Chondrocyte (in vitro differentiated cells): Measurements from ENCODE around the gene RAB11FIP4. TPM values are rescaled to one million over a fixed set of nuclear protein-coding genes. Genes with fewer than 3 reads are reported as not detected.

Experiments used
- DNase-seq: peaks from one replicate; pipeline ENCODE4 v3.0.0; 2021; ENCODE audit warnings: mixed read lengths, low spot score
- H3K27ac Mint-ChIP-seq: one replicate; pipeline ENCODE4 v1.8.0; 2021; ENCODE audit warnings: mild to moderate bottlenecking, moderate library complexity, mixed read lengths; ENCODE audit not compliant: unreplicated experiment
- H3K27me3 Mint-ChIP-seq: 2 replicates; pipeline ENCODE4 v1.8.0; 2021; ENCODE audit warnings: low read depth, mixed read lengths
- H3K36me3 Mint-ChIP-seq: 2 replicates; pipeline ENCODE4 v1.8.0; 2021; ENCODE audit warnings: low read depth, mixed read lengths
- H3K4me1 Mint-ChIP-seq: 2 replicates; pipeline ENCODE4 v1.8.0; 2021; ENCODE audit warnings: low read depth, mild to moderate bottlenecking, mixed read lengths
- H3K4me3 Mint-ChIP-seq: one replicate; pipeline ENCODE4 v1.8.0; 2021; ENCODE audit warnings: mild to moderate bottlenecking, moderate library complexity, mixed read lengths; ENCODE audit not compliant: unreplicated experiment
- H3K9me3 Mint-ChIP-seq: 2 replicates; pipeline ENCODE4 v1.8.0; 2021; ENCODE audit warnings: low read depth, mixed read lengths
- CTCF ChIP-seq: fragments of 200-600 bp; sonication (generic); IDR thresholded peaks from 2 replicates; pipeline ENCODE4 v1.5.0; 2021; ENCODE audit warnings: antibody characterized with exemption, mild to moderate bottlenecking, moderate library complexity
- total RNA-seq: library from RNA; stranded (reverse); gene quantifications from 3 replicates; pipeline ENCODE4 v1.2.1, GENCODE V29; 2021

RAB11FIP4 gene
- total RNA-seq, 1 donor from 2014 or later = 0.30 TPM

- H3K27ac Mint-ChIP-seq = no peak overlapping the region
- H3K9me3 Mint-ChIP-seq = no peaks in the 10 kb centered on the region
- H3K4me1 Mint-ChIP-seq = no peaks in the 10 kb centered on the region
Observed at GRCh38 chr17:31459716-31460115, 68.2 kb downstream of the RAB11FIP4 start.

GRCh38 chr17:31460226-31460721 is 68.8 kb downstream of the RAB11FIP4 start:
- Mint-ChIP-seq H3K27ac (no peak overlapping the region), H3K4me3 (no peak overlapping the region), H3K27me3 (peaks cover 26% of the 10 kb centered on the region), H3K4me1 (no peaks in the 10 kb centered on the region), H3K36me3 (no peaks in the 10 kb centered on the region), H3K9me3 (no peaks in the 10 kb centered on the region)
- DNase-seq = no peak
- TF ChIP-seq CTCF = no peak

More at GRCh38 chr17:31459716-31460115, 68.2 kb downstream of the RAB11FIP4 start:
- TF ChIP-seq CTCF = no peak
- Mint-ChIP-seq H3K27me3 (peaks cover 30% of the 10 kb centered on the region), H3K36me3 (no peaks in the 10 kb centered on the region), H3K4me3 (no peak overlapping the region)
- DNase-seq = no peak

GRCh38 chr17:31461227-31461810 is 69.8 kb downstream of the RAB11FIP4 start:
- Mint-ChIP-seq H3K4me3 (no peak overlapping the region), H3K36me3 (no peaks in the 10 kb centered on the region), H3K9me3 (no peaks in the 10 kb centered on the region), H3K4me1 (no peaks in the 10 kb centered on the region), H3K27ac (no peak overlapping the region), H3K27me3 (peaks cover 27% of the 10 kb centered on the region)
- no peak for TF ChIP-seq CTCF
- DNase-seq = no peak

- H3K9me3 Mint-ChIP-seq = no peaks in the 10 kb centered on the region
- H3K4me3 Mint-ChIP-seq = no peak overlapping the region
- no peak for TF ChIP-seq CTCF
- peaks cover 22% of the 10 kb centered on the region for H3K27me3 Mint-ChIP-seq
- no peaks in the 10 kb centered on the region for H3K4me1 Mint-ChIP-seq
- H3K36me3 Mint-ChIP-seq = no peaks in the 10 kb centered on the region
- DNase-seq = no peak
- H3K27ac Mint-ChIP-seq = no peak overlapping the region
Observed at GRCh38 chr17:31462261-31462660, 70.8 kb downstream of the RAB11FIP4 start.

GRCh38 chr17:31466096-31466760 is 74.8 kb downstream of the RAB11FIP4 start:
- Mint-ChIP-seq H3K27ac (no peak overlapping the region), H3K27me3 (peaks cover 6% of the 10 kb centered on the region), H3K36me3 (no peaks in the 10 kb centered on the region), H3K9me3 (no peaks in the 10 kb centered on the region), H3K4me3 (no peak overlapping the region), H3K4me1 (no peaks in the 10 kb centered on the region)
- DNase-seq = no peak
- no peak for TF ChIP-seq CTCF
